Activated CD4-positive, alpha-beta T cell treated with anti-CD3 and anti-CD28 coated beads for 36 hours (primary cell): ENCODE measurements around the gene SLC35A2. TPM values are rescaled to one million over a fixed set of nuclear protein-coding genes. Genes with fewer than 3 reads are reported as not detected.
"Not testable (repeated sequence)": the region's sequence is repeated elsewhere in the genome, so short reads cannot be mapped to it uniquely, and the experiment has no call there.

ENCODE experiments used
- ATAC-seq: fragments of 200-7000 bp; cut with Tn5 transposase; one replicate; pipeline ENCODE4 v1.10.0; 2021; ENCODE audit warnings: mild to moderate bottlenecking, moderate library complexity
- CTCF ChIA-PET: fragments of 350-600 bp; sonication (Branson Sonifier 250); formaldehyde crosslinking; loops from one replicate; lab custom pipeline; 2021; ENCODE audit warnings: antibody characterized with exemption; lab: Charles Lee
- POLR2A ChIA-PET: fragments of 350-600 bp; sonication (Branson Sonifier 250); formaldehyde crosslinking; loops from one replicate; lab custom pipeline; 2021; ENCODE audit warnings: antibody characterized with exemption, inconsistent platforms; lab: Charles Lee
- DNase-seq: peaks from one replicate; pipeline ENCODE4 v3.0.0-alpha.2; 2020
- H3K27ac Mint-ChIP-seq: one replicate; pipeline ENCODE4 v1.8.0; 2021; ENCODE audit warnings: mixed read lengths
- H3K27me3 Mint-ChIP-seq: one replicate; pipeline ENCODE4 v1.8.0; 2021; ENCODE audit warnings: mixed read lengths
- H3K36me3 Mint-ChIP-seq: one replicate; pipeline ENCODE4 v1.8.0; 2021; ENCODE audit warnings: low read depth, mixed read lengths
- H3K4me1 Mint-ChIP-seq: one replicate; pipeline ENCODE4 v1.8.0; 2021; ENCODE audit warnings: mixed read lengths
- H3K4me3 Mint-ChIP-seq: one replicate; pipeline ENCODE4 v1.8.0; 2021; ENCODE audit warnings: mild to moderate bottlenecking, moderate library complexity, mixed read lengths
- H3K9me3 Mint-ChIP-seq: one replicate; pipeline ENCODE4 v1.8.0; 2021; ENCODE audit warnings: low read depth, mixed read lengths
- intact Hi-C, 2 experiments: fragments of 100-400 bp; cut with DNase I in 1 of 2; cut with micrococcal nuclease in 1 of 2; formaldehyde crosslinking; loops; one replicate each; pipeline versions ENCODE4 v1.14.2 to v1.15.1; 2022 to 2024; cut with DNase I, micrococcal nuclease
- total RNA-seq, 2 experiments: library from RNA; stranded (reverse); gene quantifications; one replicate each; pipeline ENCODE4 v1.2.3, GENCODE V29; 2021

The SLC35A2 gene
- total RNA-seq, 2 experiments from 2014 or later, result 19.7 to 20.3 TPM

DNA sequence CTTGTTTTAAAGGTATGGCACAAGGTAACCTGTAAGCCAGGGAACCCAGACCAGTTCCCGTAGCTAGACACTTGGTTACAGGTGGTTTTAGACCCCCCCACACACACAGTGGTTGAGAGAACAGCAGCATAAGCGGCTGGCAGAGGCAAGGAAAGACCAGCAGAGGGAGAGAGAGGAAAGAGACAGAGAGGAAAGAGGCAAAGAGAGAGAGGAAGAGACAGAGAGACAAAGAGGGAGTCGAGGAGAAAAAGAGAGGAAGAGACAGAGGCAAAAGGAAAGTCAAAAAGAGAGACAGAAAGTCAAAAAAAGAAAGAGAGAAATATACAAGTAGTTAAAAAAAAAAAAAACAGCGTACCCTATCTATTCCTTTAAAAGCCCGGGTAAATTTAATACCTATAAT, 56.5 kb downstream of the SLC35A2 start:
- Mint-ChIP-seq H3K4me3 (no peak overlapping the region), H3K4me1 (peaks cover 2% of the 10 kb centered on the region), H3K27me3 (peaks cover 4% of the 10 kb centered on the region), H3K36me3 (no peaks in the 10 kb centered on the region), H3K27ac (no peak overlapping the region), H3K9me3 (no peaks in the 10 kb centered on the region)
- DNase-seq (peak; percentile 23), ATAC-seq (no peak)
- ChIA-PET POLR2A (no interaction called here), CTCF (no interaction called here)
- intact Hi-C loops, result no loop called here

DNA sequence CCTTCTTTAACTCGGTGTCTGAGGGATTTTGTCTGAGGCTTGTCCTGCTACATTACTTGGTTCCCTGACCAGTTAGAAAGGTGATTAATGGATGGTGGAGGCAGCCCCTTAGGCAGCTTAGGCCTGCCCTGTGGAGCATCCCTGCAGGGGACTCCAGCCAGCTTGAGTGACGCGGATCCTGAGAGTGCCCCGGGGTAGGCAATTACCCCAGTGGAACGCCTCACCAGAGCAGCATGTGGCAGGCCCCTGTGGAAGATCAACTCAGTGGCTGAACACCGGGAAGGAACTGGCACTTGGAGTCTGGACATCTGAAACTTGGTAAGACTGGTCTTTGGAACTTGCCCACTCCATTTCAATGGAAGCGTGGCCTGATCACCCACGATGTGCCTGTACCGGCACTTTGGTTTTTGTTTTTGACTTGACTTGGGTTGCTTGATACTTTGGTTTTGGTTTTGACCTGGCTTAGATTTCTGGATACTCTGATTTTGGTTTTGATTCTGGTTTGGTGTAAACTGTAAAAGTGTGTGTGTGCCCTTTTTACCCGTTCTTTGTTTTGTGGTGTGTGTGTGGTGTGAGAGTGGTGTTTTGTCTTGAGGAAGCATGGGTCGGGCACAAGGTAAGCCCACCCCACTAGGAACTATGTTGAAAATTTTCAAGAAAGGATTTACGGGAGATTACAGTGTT, 57.2 kb downstream of the SLC35A2 start:
- intact Hi-C loops, H3K27ac Mint-ChIP-seq, H3K4me1 Mint-ChIP-seq, DNase-seq, CTCF ChIA-PET, POLR2A ChIA-PET, H3K9me3 Mint-ChIP-seq, H3K27me3 Mint-ChIP-seq, ATAC-seq, H3K4me3 Mint-ChIP-seq, H3K36me3 Mint-ChIP-seq: not testable (repeated sequence)

DNA sequence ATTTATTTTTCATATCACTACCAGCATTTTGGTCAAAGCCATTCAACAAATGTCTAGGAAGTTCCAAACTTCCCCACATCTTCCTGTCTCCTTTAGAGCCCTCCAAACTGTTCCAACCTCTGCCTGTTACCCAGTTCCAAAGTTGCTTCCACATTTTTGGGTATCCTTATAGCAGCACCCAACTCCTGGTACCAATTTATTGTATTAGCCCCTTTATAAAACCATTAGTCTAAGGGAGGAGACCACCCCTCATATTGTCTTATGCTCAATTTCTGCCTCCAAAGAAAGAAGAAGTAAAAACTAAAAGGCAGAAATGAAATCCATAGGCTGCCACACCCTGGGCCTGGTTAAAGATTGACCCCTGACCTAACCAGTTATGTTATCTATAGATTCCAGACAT, 58.0 kb downstream of the SLC35A2 start:
- H3K27me3 Mint-ChIP-seq, H3K36me3 Mint-ChIP-seq, H3K4me1 Mint-ChIP-seq, intact Hi-C loops, CTCF ChIA-PET, DNase-seq, H3K27ac Mint-ChIP-seq, H3K9me3 Mint-ChIP-seq, POLR2A ChIA-PET, ATAC-seq, H3K4me3 Mint-ChIP-seq: not testable (repeated sequence)

Other genes starting within 250 kb of the SLC35A2 start
- 100 to 1,000 TPM in 1 of 2 experiments, 10 to 100 TPM in 1; 85.9 to 102 TPM for gene WAS, start 227.8 kb downstream of the SLC35A2 start, total RNA-seq
- gene SUV39H1, start 214.9 kb downstream of the SLC35A2 start, total RNA-seq, result 10 to 100 TPM; 30.8 to 31.7 TPM
- gene GLOD5, start 149.9 kb downstream of the SLC35A2 start, total RNA-seq, result not detected
- gene GATA1, start 125.1 kb downstream of the SLC35A2 start, total RNA-seq, result not detected
- 10 to 100 TPM; 59.2 to 69.7 TPM for gene HDAC6, start 109.6 kb downstream of the SLC35A2 start, total RNA-seq
- not detected for gene ERAS, start 85.1 kb downstream of the SLC35A2 start, total RNA-seq
- 1 to 10 TPM; 1.3 TPM for gene PCSK1N, start 76.0 kb downstream of the SLC35A2 start, total RNA-seq
- gene TIMM17B, start 13.9 kb downstream of the SLC35A2 start, total RNA-seq, result 10 to 100 TPM; 54.2 to 58.9 TPM
- 10 to 100 TPM; 73.4 to 75.3 TPM for gene PQBP1, start 13.7 kb downstream of the SLC35A2 start, total RNA-seq
- gene PIM2, start 7.4 kb upstream of the SLC35A2 start, total RNA-seq, result 100 to 1,000 TPM; 320 TPM
- gene OTUD5, start 46.0 kb upstream of the SLC35A2 start, total RNA-seq, result 10 to 100 TPM; 68.0 to 98.1 TPM
- 1 to 10 TPM; 2.5 to 2.8 TPM for gene KCND1, start 60.2 kb upstream of the SLC35A2 start, total RNA-seq
- 10 to 100 TPM; 57.8 to 63.3 TPM for gene GRIPAP1, start 90.6 kb upstream of the SLC35A2 start, total RNA-seq
- gene TFE3, start 131.7 kb upstream of the SLC35A2 start, total RNA-seq, result 10 to 100 TPM; 27.1 to 27.5 TPM
- 1 to 10 TPM; 3.1 to 3.6 TPM for gene CCDC120, start 147.4 kb upstream of the SLC35A2 start, total RNA-seq
- 10 to 100 TPM in 1 of 2 experiments, 1 to 10 TPM in 1; 9.1 to 11.5 TPM for gene PRAF2, start 162.4 kb upstream of the SLC35A2 start, total RNA-seq
- gene WDR45, start 168.2 kb upstream of the SLC35A2 start, total RNA-seq, result 10 to 100 TPM; 22.4 to 23.9 TPM
- gene GPKOW, start 212.1 kb upstream of the SLC35A2 start, total RNA-seq, result 10 to 100 TPM; 17.8 to 21.2 TPM